ENCODE data around the gene RAP1GDS1.
A peak's percentile ranks its signal among the peaks of the same experiment; 100 is the strongest.

Gene RAP1GDS1

GRCh38 chr4:98290511-98290910 lies 29.3 kb downstream of the RAP1GDS1 start:
- Histone ChIP-seq H3K4me2 (ENCODE audit: low read length) (peak overlapping the region; percentile 12), H3K4me3 (ENCODE audit: low read length) (no peak overlapping the region), H3K36me3 (ENCODE audit: insufficient read depth, low read length) (peaks cover 20% of the 10 kb centered on the region), H3K27me3 (ENCODE audit: control insufficient read depth, insufficient read depth, low read length) (no peaks in the 10 kb centered on the region), H3K4me1 (ENCODE audit: control insufficient read depth, insufficient read depth, low read length) (peaks cover 22% of the 10 kb centered on the region), H3K9ac (ENCODE audit: low read depth, low read length) (no peak overlapping the region), H3K9me3 (replicated peaks; ENCODE audit: low read length) (no peaks in the 10 kb centered on the region)

- no peaks in the 10 kb centered on the region for H3K9me3 ChIP-seq (replicated peaks; ENCODE audit: low read length)
- H3K4me2 ChIP-seq (ENCODE audit: low read length), result peak overlapping the region; percentile 34
- H3K27me3 ChIP-seq (ENCODE audit: control insufficient read depth, insufficient read depth, low read length), result no peaks in the 10 kb centered on the region
- no peak overlapping the region for H3K4me3 ChIP-seq (ENCODE audit: low read length)
- peaks cover 30% of the 10 kb centered on the region for H3K36me3 ChIP-seq (ENCODE audit: insufficient read depth, low read length)
- H3K4me1 ChIP-seq (ENCODE audit: control insufficient read depth, insufficient read depth, low read length), result peaks cover 22% of the 10 kb centered on the region
- no peak overlapping the region for H3K9ac ChIP-seq (ENCODE audit: low read depth, low read length)
Measured at GRCh38 chr4:98293104-98293887, 32.1 kb downstream of the RAP1GDS1 start.

GRCh38 chr4:98298022-98298421 lies 36.8 kb downstream of the RAP1GDS1 start:
- Histone ChIP-seq H3K27me3 (ENCODE audit: control insufficient read depth, insufficient read depth, low read length) (no peaks in the 10 kb centered on the region), H3K9ac (ENCODE audit: low read depth, low read length) (no peak overlapping the region), H3K9me3 (replicated peaks; ENCODE audit: low read length) (no peaks in the 10 kb centered on the region), H3K4me2 (ENCODE audit: low read length) (no peak overlapping the region), H3K4me3 (ENCODE audit: low read length) (no peak overlapping the region), H3K4me1 (ENCODE audit: control insufficient read depth, insufficient read depth, low read length) (peaks cover 7% of the 10 kb centered on the region), H3K36me3 (ENCODE audit: insufficient read depth, low read length) (peaks cover 36% of the 10 kb centered on the region)

GRCh38 chr4:98300706-98301105 lies 39.5 kb downstream of the RAP1GDS1 start:
- no peaks in the 10 kb centered on the region for H3K9me3 ChIP-seq (replicated peaks; ENCODE audit: low read length)
- H3K27me3 ChIP-seq (ENCODE audit: control insufficient read depth, insufficient read depth, low read length), result no peaks in the 10 kb centered on the region
- no peak overlapping the region for H3K4me2 ChIP-seq (ENCODE audit: low read length)
- no peak overlapping the region for H3K9ac ChIP-seq (ENCODE audit: low read depth, low read length)
- peaks cover 15% of the 10 kb centered on the region for H3K36me3 ChIP-seq (ENCODE audit: insufficient read depth, low read length)
- H3K4me3 ChIP-seq (ENCODE audit: low read length), result no peak overlapping the region
- no peaks in the 10 kb centered on the region for H3K4me1 ChIP-seq (ENCODE audit: control insufficient read depth, insufficient read depth, low read length)

GRCh38 chr4:98305576-98305975 lies 44.4 kb downstream of the RAP1GDS1 start:
- Histone ChIP-seq H3K9ac (ENCODE audit: low read depth, low read length) (no peak overlapping the region), H3K4me3 (ENCODE audit: low read length) (no peak overlapping the region), H3K4me1 (ENCODE audit: control insufficient read depth, insufficient read depth, low read length) (no peaks in the 10 kb centered on the region), H3K4me2 (ENCODE audit: low read length) (no peak overlapping the region), H3K36me3 (ENCODE audit: insufficient read depth, low read length) (peaks cover 4% of the 10 kb centered on the region), H3K9me3 (replicated peaks; ENCODE audit: low read length) (no peaks in the 10 kb centered on the region), H3K27me3 (ENCODE audit: control insufficient read depth, insufficient read depth, low read length) (no peaks in the 10 kb centered on the region)

- H3K4me3 ChIP-seq (ENCODE audit: low read length), result no peak overlapping the region
- H3K9me3 ChIP-seq (replicated peaks; ENCODE audit: low read length), result no peaks in the 10 kb centered on the region
- no peak overlapping the region for H3K9ac ChIP-seq (ENCODE audit: low read depth, low read length)
- H3K27me3 ChIP-seq (ENCODE audit: control insufficient read depth, insufficient read depth, low read length), result no peaks in the 10 kb centered on the region
- H3K4me1 ChIP-seq (ENCODE audit: control insufficient read depth, insufficient read depth, low read length), result peaks cover 18% of the 10 kb centered on the region
- no peaks in the 10 kb centered on the region for H3K36me3 ChIP-seq (ENCODE audit: insufficient read depth, low read length)
- no peak overlapping the region for H3K4me2 ChIP-seq (ENCODE audit: low read length)
Measured at GRCh38 chr4:98310867-98311266, 49.7 kb downstream of the RAP1GDS1 start.

- no peak overlapping the region for H3K9ac ChIP-seq (ENCODE audit: low read depth, low read length)
- H3K27me3 ChIP-seq (ENCODE audit: control insufficient read depth, insufficient read depth, low read length), result no peaks in the 10 kb centered on the region
- no peak overlapping the region for H3K4me3 ChIP-seq (ENCODE audit: low read length)
- H3K9me3 ChIP-seq (replicated peaks; ENCODE audit: low read length), result no peaks in the 10 kb centered on the region
- H3K36me3 ChIP-seq (ENCODE audit: insufficient read depth, low read length), result no peaks in the 10 kb centered on the region
- H3K4me1 ChIP-seq (ENCODE audit: control insufficient read depth, insufficient read depth, low read length), result peaks cover 22% of the 10 kb centered on the region
- H3K4me2 ChIP-seq (ENCODE audit: low read length), result no peak overlapping the region
Measured at GRCh38 chr4:98311656-98312055, 50.5 kb downstream of the RAP1GDS1 start.

GRCh38 chr4:98314791-98315565 lies 53.8 kb downstream of the RAP1GDS1 start:
- Histone ChIP-seq H3K27me3 (ENCODE audit: control insufficient read depth, insufficient read depth, low read length) (no peaks in the 10 kb centered on the region), H3K9me3 (replicated peaks; ENCODE audit: low read length) (no peaks in the 10 kb centered on the region), H3K4me2 (ENCODE audit: low read length) (peak overlapping the region; percentile 48), H3K4me1 (ENCODE audit: control insufficient read depth, insufficient read depth, low read length) (peaks cover 22% of the 10 kb centered on the region), H3K4me3 (ENCODE audit: low read length) (no peak overlapping the region), H3K9ac (ENCODE audit: low read depth, low read length) (peak overlapping the region; percentile 24), H3K36me3 (ENCODE audit: insufficient read depth, low read length) (no peaks in the 10 kb centered on the region)

- Histone ChIP-seq H3K4me1 (ENCODE audit: control insufficient read depth, insufficient read depth, low read length) (peaks cover 22% of the 10 kb centered on the region), H3K27me3 (ENCODE audit: control insufficient read depth, insufficient read depth, low read length) (no peaks in the 10 kb centered on the region), H3K9me3 (replicated peaks; ENCODE audit: low read length) (no peaks in the 10 kb centered on the region), H3K4me2 (ENCODE audit: low read length) (no peak overlapping the region), H3K36me3 (ENCODE audit: insufficient read depth, low read length) (no peaks in the 10 kb centered on the region), H3K4me3 (ENCODE audit: low read length) (no peak overlapping the region), H3K9ac (ENCODE audit: low read depth, low read length) (no peak overlapping the region)
Measured at GRCh38 chr4:98318521-98318920, 57.3 kb downstream of the RAP1GDS1 start.

GRCh38 chr4:98319021-98319420 lies 57.8 kb downstream of the RAP1GDS1 start:
- Histone ChIP-seq H3K4me2 (ENCODE audit: low read length) (no peak overlapping the region), H3K9me3 (replicated peaks; ENCODE audit: low read length) (no peaks in the 10 kb centered on the region), H3K4me3 (ENCODE audit: low read length) (no peak overlapping the region), H3K4me1 (ENCODE audit: control insufficient read depth, insufficient read depth, low read length) (peaks cover 22% of the 10 kb centered on the region), H3K9ac (ENCODE audit: low read depth, low read length) (no peak overlapping the region), H3K36me3 (ENCODE audit: insufficient read depth, low read length) (no peaks in the 10 kb centered on the region), H3K27me3 (ENCODE audit: control insufficient read depth, insufficient read depth, low read length) (no peaks in the 10 kb centered on the region)

GRCh38 chr4:98326168-98326567 lies 65.0 kb downstream of the RAP1GDS1 start:
- H3K27me3 ChIP-seq (ENCODE audit: control insufficient read depth, insufficient read depth, low read length), result no peaks in the 10 kb centered on the region
- H3K9ac ChIP-seq (ENCODE audit: low read depth, low read length), result no peak overlapping the region
- H3K4me1 ChIP-seq (ENCODE audit: control insufficient read depth, insufficient read depth, low read length), result no peaks in the 10 kb centered on the region
- H3K4me3 ChIP-seq (ENCODE audit: low read length), result no peak overlapping the region
- H3K9me3 ChIP-seq (replicated peaks; ENCODE audit: low read length), result no peaks in the 10 kb centered on the region
- H3K4me2 ChIP-seq (ENCODE audit: low read length), result no peak overlapping the region
- H3K36me3 ChIP-seq (ENCODE audit: insufficient read depth, low read length), result no peaks in the 10 kb centered on the region

All from skeletal muscle satellite cell (primary cell).